Smooth muscle cell (in vitro differentiated cells): ENCODE data around the gene GCLC. TPM values are rescaled to one million over a fixed set of nuclear protein-coding genes. Genes with fewer than 3 reads are reported as not detected.

Experiments
- DNase-seq: peaks from one replicate; lab custom pipeline; 2025; ENCODE audit not compliant: unreplicated experiment; lab: John Stamatoyannopoulos, UW
- H2AFZ ChIP-seq: fragments of 200-600 bp; sonication (generic); 2 replicates; pipeline ENCODE4 v1.6.0; 2016; ENCODE audit warnings: antibody characterized with exemption, low read depth, mild to moderate bottlenecking
- H3F3A ChIP-seq: fragments of 200-600 bp; sonication (generic); 2 replicates; pipeline ENCODE4 v1.6.0; 2017; ENCODE audit warnings: antibody characterized with exemption, low read depth
- H3K27ac ChIP-seq: fragments of 200-600 bp; sonication (generic); 2 replicates; pipeline ENCODE4 v1.5.1; 2016; ENCODE audit warnings: low read depth, mild to moderate bottlenecking
- H3K27me3 ChIP-seq: fragments of 200-600 bp; sonication (generic); 2 replicates; pipeline ENCODE4 v1.6.1; 2016; ENCODE audit warnings: low read depth, mild to moderate bottlenecking
- H3K36me3 ChIP-seq: fragments of 200-600 bp; sonication (generic); 2 replicates; pipeline ENCODE4 v1.5.1; 2016; ENCODE audit warnings: low read depth
- H3K4me1 ChIP-seq: fragments of 200-600 bp; sonication (generic); 2 replicates; pipeline ENCODE4 v1.5.1; 2016; ENCODE audit warnings: low read depth
- H3K4me2 ChIP-seq: fragments of 200-600 bp; sonication (generic); 2 replicates; pipeline ENCODE4 v1.6.0; 2016; ENCODE audit warnings: mild to moderate bottlenecking
- H3K4me3 ChIP-seq: fragments of 200-600 bp; sonication (generic); 2 replicates; pipeline ENCODE4 v1.5.1; 2016; ENCODE audit warnings: mild to moderate bottlenecking
- H3K79me2 ChIP-seq: fragments of 200-600 bp; sonication (generic); 2 replicates; pipeline ENCODE4 v1.6.0; 2016; ENCODE audit warnings: low read depth, mild to moderate bottlenecking
- H3K9ac ChIP-seq: fragments of 200-600 bp; sonication (generic); 2 replicates; pipeline ENCODE4 v1.6.0; 2016; ENCODE audit warnings: low read depth
- H3K9me3 ChIP-seq: fragments of 200-600 bp; sonication (generic); replicated peaks from 2 replicates; pipeline ENCODE4 v1.5.1; 2016; ENCODE audit warnings: low read depth
- H4K20me1 ChIP-seq: fragments of 200-600 bp; sonication (generic); 2 replicates; pipeline ENCODE4 v1.6.0; 2016; ENCODE audit warnings: low read depth
- WGBS: methylation state at CpG from one replicate; pipeline ENCODE4 v1.1.7; 2016; ENCODE audit warnings: low lambda C conversion rate; 5-methylcytosine and 5-hydroxymethylcytosine counted together
- polyA plus RNA-seq: library from polyadenylated mRNA; unstranded; fragments of >200 nt; fragmentation: Nextera tagmentation; extraction: Ambion mirVana; gene quantifications from 2 replicates; pipeline ENCODE4 v1.2.1, GENCODE V29; 2016
- total RNA-seq: library from RNA; depleted of rRNA; stranded (reverse); fragments of >200 nt; gene quantifications from 2 replicates; pipeline ENCODE4 v1.2.3, GENCODE V29; 2014
- TF ChIP-seq, protein P1 (sequence below): fragments of 200-600 bp; sonication (generic); IDR thresholded peaks from 2 replicates; pipeline ENCODE4 v1.5.1; 2017; ENCODE audit warnings: borderline replicate concordance, mild to moderate bottlenecking, antibody characterized with exemption; ENCODE audit not compliant: insufficient read depth, poor library complexity, severe bottlenecking

Gene GCLC
- total and polyA plus RNA-seq, 2 experiments from 2014 or later: 3.7 to 7.1 TPM

DNA sequence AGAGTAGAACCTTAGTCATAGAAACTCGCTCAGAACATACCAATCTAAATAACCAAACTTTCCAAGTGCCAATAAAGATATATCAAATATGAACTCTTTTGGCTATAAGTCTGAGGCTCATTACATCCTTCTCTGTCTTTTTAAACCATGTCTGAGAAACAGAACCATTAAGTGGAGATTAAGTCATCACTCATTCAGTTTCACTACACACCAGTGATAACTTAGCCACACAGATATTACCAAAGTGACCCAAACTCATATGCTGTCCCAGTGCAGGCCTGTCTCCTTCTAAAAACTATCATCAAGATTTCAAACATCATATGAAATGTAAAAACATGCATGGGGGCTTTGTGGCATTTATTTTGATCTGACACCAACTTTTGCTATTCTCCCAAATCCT lies 12.0 kb downstream of the GCLC start:
- peak overlapping the region; percentile 24 for H3K4me2 ChIP-seq
- DNase-seq: no peak
- no peaks in the 10 kb centered on the region for H3K9me3 ChIP-seq
- H3K27ac ChIP-seq: peak overlapping the region; percentile 42
- peaks cover 4% of the 10 kb centered on the region for H3F3A ChIP-seq
- H3K79me2 ChIP-seq: peaks cover 24% of the 10 kb centered on the region
- H3K4me1 ChIP-seq: peaks cover 41% of the 10 kb centered on the region
- H3K27me3 ChIP-seq: no peaks in the 10 kb centered on the region
- no peak overlapping the region for H3K9ac ChIP-seq
- no peak overlapping the region for H3K4me3 ChIP-seq
- H3K36me3 ChIP-seq: no peaks in the 10 kb centered on the region
- 63% methylated on average over 1 of the region's 1 CpG for WGBS
- H4K20me1 ChIP-seq: no peaks in the 10 kb centered on the region
- H2AFZ ChIP-seq: peak overlapping the region; percentile 26
- TF ChIP-seq, protein P1, sequence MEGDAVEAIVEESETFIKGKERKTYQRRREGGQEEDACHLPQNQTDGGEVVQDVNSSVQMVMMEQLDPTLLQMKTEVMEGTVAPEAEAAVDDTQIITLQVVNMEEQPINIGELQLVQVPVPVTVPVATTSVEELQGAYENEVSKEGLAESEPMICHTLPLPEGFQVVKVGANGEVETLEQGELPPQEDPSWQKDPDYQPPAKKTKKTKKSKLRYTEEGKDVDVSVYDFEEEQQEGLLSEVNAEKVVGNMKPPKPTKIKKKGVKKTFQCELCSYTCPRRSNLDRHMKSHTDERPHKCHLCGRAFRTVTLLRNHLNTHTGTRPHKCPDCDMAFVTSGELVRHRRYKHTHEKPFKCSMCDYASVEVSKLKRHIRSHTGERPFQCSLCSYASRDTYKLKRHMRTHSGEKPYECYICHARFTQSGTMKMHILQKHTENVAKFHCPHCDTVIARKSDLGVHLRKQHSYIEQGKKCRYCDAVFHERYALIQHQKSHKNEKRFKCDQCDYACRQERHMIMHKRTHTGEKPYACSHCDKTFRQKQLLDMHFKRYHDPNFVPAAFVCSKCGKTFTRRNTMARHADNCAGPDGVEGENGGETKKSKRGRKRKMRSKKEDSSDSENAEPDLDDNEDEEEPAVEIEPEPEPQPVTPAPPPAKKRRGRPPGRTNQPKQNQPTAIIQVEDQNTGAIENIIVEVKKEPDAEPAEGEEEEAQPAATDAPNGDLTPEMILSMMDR: no peak

DNA sequence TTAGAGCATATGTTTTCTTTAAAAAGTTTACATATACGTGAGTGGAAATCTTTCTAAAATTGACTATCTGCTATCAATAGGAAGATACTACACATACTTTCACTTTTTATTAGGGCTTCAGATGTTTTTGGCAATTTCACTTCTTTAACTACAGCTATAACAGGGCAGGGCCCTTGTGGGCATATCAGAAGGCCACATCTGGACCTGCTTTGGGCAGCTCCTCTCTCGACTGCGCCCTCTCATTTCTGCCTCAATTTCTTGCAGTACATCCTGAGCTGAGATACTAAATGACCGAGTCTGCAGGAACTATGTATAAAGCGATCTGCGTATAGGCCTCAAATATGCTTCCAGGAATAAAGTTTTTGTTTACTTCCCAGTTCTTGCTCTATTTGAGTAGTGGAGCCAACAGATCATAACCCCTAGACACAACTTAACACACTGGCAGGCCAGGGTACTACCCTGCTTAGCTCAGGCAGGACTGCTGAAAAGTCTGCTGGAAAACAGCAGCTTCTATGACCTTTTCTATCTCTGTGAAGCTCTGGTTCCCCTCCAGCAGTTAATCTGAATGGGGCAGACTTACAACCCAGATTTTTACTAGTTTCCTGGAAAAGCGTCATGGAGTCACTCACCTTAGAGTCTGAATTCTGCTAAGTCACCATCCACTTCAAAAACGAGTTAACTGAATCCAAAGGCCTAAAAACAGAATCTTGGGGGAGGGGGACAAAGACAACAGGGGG lies 12.7 kb downstream of the GCLC start:
- peak overlapping the region; percentile 24 for H3K4me2 ChIP-seq
- H3K27ac ChIP-seq: peak overlapping the region; percentile 42
- no peak overlapping the region for H3K9ac ChIP-seq
- peaks cover 44% of the 10 kb centered on the region for H3K4me1 ChIP-seq
- H3K27me3 ChIP-seq: no peaks in the 10 kb centered on the region
- H3K9me3 ChIP-seq: no peaks in the 10 kb centered on the region
- H4K20me1 ChIP-seq: no peaks in the 10 kb centered on the region
- TF ChIP-seq, protein P1: no peak
- no peaks in the 10 kb centered on the region for H3K36me3 ChIP-seq
- peaks cover 4% of the 10 kb centered on the region for H3F3A ChIP-seq
- H2AFZ ChIP-seq: peak overlapping the region; percentile 26
- no peak overlapping the region for H3K4me3 ChIP-seq
- WGBS: 66% methylated on average over 8 of the region's 8 CpGs
- no peak for DNase-seq
- H3K79me2 ChIP-seq: peaks cover 24% of the 10 kb centered on the region

DNA sequence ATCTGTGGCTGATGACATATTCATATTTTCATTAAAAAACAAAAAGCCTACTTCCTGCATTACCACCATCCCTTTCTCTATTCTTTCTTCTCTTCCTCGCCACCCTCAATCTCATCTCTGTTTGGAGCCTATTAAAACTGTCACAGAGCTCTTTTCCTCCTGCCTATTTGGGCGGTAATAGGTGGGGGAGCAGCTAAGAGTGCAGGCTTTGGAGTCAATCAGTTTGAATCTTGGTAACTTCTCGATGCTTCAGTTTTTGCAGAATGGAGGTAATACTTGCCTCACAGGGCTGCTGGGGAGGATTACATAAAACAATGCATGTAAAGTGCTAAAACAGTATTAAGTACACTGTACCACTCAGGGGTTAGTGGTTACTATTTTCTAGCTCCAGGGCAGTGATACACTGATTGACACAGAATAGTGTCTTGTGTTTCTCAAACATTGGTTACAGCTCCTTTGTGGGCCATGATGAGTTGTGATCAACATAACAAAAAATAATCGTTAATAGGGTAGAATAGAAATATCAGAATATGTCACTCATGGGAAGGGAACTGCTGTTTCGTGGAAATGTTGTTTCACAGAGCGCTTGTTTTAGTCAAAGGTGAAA lies 14.0 kb downstream of the GCLC start:
- WGBS: 78% methylated on average over 6 of the region's 6 CpGs
- TF ChIP-seq, protein P1: no peak
- peak overlapping the region; percentile 51 for H3K4me2 ChIP-seq

More for the DNA sequence above, 14.0 kb downstream of the GCLC start:
- Histone ChIP-seq H3K4me3 (no peak overlapping the region), H3K36me3 (no peaks in the 10 kb centered on the region), H3F3A (peaks cover 4% of the 10 kb centered on the region), H3K4me1 (peaks cover 48% of the 10 kb centered on the region), H3K27ac (no peak overlapping the region), H3K9me3 (no peaks in the 10 kb centered on the region), H3K79me2 (peaks cover 18% of the 10 kb centered on the region), H4K20me1 (no peaks in the 10 kb centered on the region), H3K9ac (no peak overlapping the region), H3K27me3 (no peaks in the 10 kb centered on the region), H2AFZ (no peak overlapping the region)
- DNase-seq: no peak
